IMR-90 (cell line): ENCODE results near the gene TSPAN32. TPM values are rescaled to one million over a fixed set of nuclear protein-coding genes. Genes with fewer than 3 reads are reported as not detected.

Experiments
- ATAC-seq: fragments of 200-7000 bp; cut with Tn5 transposase; 2 replicates; pipeline ENCODE4 v1.9.1; 2020; ENCODE audit warnings: low read depth, mild to moderate bottlenecking, moderate library complexity
- BruUV-seq: library from RNA; stranded (reverse); fragments of 400-500 nt; replicated peaks from 2 replicates; lab custom pipeline; 2021; lab: Mats Ljungman, UMichigan
- CTCF ChIA-PET: fragments of 300-600 bp; formaldehyde crosslinking; extraction: SDS; loops from one replicate; lab custom pipeline; 2021; ENCODE audit warnings: antibody characterized with exemption; lab: Yijun Ruan, JAX
- POLR2A ChIA-PET: fragments of 300-600 bp; sonication (Branson Sonifier 250); formaldehyde crosslinking; loops from one replicate; lab custom pipeline; 2022; ENCODE audit warnings: antibody characterized with exemption; ENCODE audit not compliant: unreplicated experiment; lab: Charles Lee
- DNase-seq: peaks from one replicate; pipeline ENCODE4 v3.0.0; 2013
- H2AFZ ChIP-seq: replicated peaks from 2 replicates; pipeline ENCODE3; 2013; ENCODE audit warnings: low read length, mild to moderate bottlenecking; ENCODE audit not compliant: poor library complexity
- H2AK5ac ChIP-seq: 2 replicates; pipeline ENCODE4 v1.6.1; 2013; ENCODE audit warnings: low read depth, low read length, inconsistent platforms
- H2AK9ac ChIP-seq: replicated peaks from 2 replicates; pipeline ENCODE3; 2013; ENCODE audit warnings: mild to moderate bottlenecking, low read depth, low read length, moderate library complexity; ENCODE audit not compliant: poor library complexity
- H2BK120ac ChIP-seq: 2 replicates; pipeline ENCODE4 v1.6.1; 2013; ENCODE audit warnings: low read depth, low read length, inconsistent platforms
- H2BK15ac ChIP-seq: 3 replicates; pipeline ENCODE4 v1.6.1; 2013; ENCODE audit warnings: low read depth, low read length, inconsistent platforms
- H2BK20ac ChIP-seq: 2 replicates; pipeline ENCODE4 v1.6.1; 2013; ENCODE audit warnings: low read depth, mild to moderate bottlenecking, inconsistent platforms, low read length, moderate library complexity
- H2BK5ac ChIP-seq: 2 replicates; pipeline ENCODE4 v1.6.1; 2013; ENCODE audit warnings: mild to moderate bottlenecking, low read depth, low read length, inconsistent platforms; ENCODE audit not compliant: poor library complexity, severe bottlenecking
- H3K14ac ChIP-seq: replicated peaks from 2 replicates; pipeline ENCODE4 v1.6.1; 2013; ENCODE audit warnings: low read depth, low read length, inconsistent platforms
- H3K18ac ChIP-seq: 2 replicates; pipeline ENCODE4 v1.6.1; 2013; ENCODE audit warnings: low read depth, low read length, control low read depth
- H3K23ac ChIP-seq: 2 replicates; pipeline ENCODE4 v1.6.1; 2013; ENCODE audit warnings: low read depth, low read length, inconsistent platforms
- H3K27ac ChIP-seq: 2 replicates; pipeline ENCODE4 v1.5.1; 2013; ENCODE audit warnings: mild to moderate bottlenecking, control low read depth, low read length; ENCODE audit not compliant: insufficient read depth
- H3K27me3 ChIP-seq: 2 replicates; pipeline ENCODE4 v1.6.1; 2013; ENCODE audit warnings: low read length; ENCODE audit not compliant: control insufficient read depth, insufficient read depth
- H3K36me3 ChIP-seq: 2 replicates; pipeline ENCODE4 v1.6.1; 2013; ENCODE audit warnings: low read length, mixed read lengths; ENCODE audit not compliant: control insufficient read depth, insufficient read depth
- H3K4ac ChIP-seq: 2 replicates; pipeline ENCODE4 v1.6.1; 2013; ENCODE audit warnings: low read depth, low read length, inconsistent platforms
- H3K4me1 ChIP-seq: 2 replicates; pipeline ENCODE4 v1.6.1; 2013; ENCODE audit warnings: low read length, mixed read lengths; ENCODE audit not compliant: control insufficient read depth, insufficient read depth
- H3K4me2 ChIP-seq: 2 replicates; pipeline ENCODE4 v1.6.1; 2013; ENCODE audit warnings: low read depth, mild to moderate bottlenecking, control low read depth, low read length, moderate library complexity
- H3K4me3 ChIP-seq: 2 replicates; pipeline ENCODE4 v1.5.1; 2013; ENCODE audit warnings: low read depth, mild to moderate bottlenecking, control low read depth, low read length, moderate library complexity; ENCODE audit not compliant: insufficient read depth
- H3K56ac ChIP-seq: 2 replicates; pipeline ENCODE4 v1.6.1; 2013; ENCODE audit warnings: low read length, inconsistent platforms; ENCODE audit not compliant: insufficient read depth; ENCODE audit errors: extremely low read depth
- H3K79me1 ChIP-seq, 2 experiments: 2 replicates each; pipeline ENCODE4 v1.6.1; 2013; ENCODE audit warnings: low read length in 2 of 2, inconsistent platforms in 1 of 2, low read depth in 1 of 2
- H3K9ac ChIP-seq: 2 replicates; pipeline ENCODE4 v1.6.1; 2013; ENCODE audit warnings: low read depth, low read length, control low read depth
- H3K9me1 ChIP-seq: 2 replicates; pipeline ENCODE4 v1.6.1; 2013; ENCODE audit warnings: low read length, inconsistent platforms; ENCODE audit not compliant: insufficient read depth
- H3K9me3 ChIP-seq: 2 replicates; pipeline ENCODE4 v1.6.1; 2013; ENCODE audit warnings: low read length; ENCODE audit not compliant: control insufficient read depth, insufficient read depth
- H4K20me1 ChIP-seq: 2 replicates; pipeline ENCODE4 v1.6.1; 2013; ENCODE audit warnings: low read length, inconsistent platforms; ENCODE audit not compliant: insufficient read depth
- H4K5ac ChIP-seq: 2 replicates; pipeline ENCODE4 v1.6.1; 2013; ENCODE audit warnings: mild to moderate bottlenecking, low read depth, low read length, control low read depth
- H4K8ac ChIP-seq, 2 experiments: 2 replicates each; pipeline ENCODE4 v1.6.1; 2013; ENCODE audit warnings: low read depth in 2 of 2, low read length in 2 of 2, control low read depth in 1 of 2, inconsistent platforms in 1 of 2
- H4K91ac ChIP-seq: 2 replicates; pipeline ENCODE4 v1.6.1; 2013; ENCODE audit warnings: low read depth, low read length, inconsistent platforms; ENCODE audit not compliant: insufficient read depth
- CEBPB ChIP-seq: IDR thresholded peaks from 2 replicates; pipeline ENCODE4 v1.6.1; 2012; ENCODE audit warnings: low read depth, low read length, improper control_type of control experiment
- MAFK ChIP-seq: IDR thresholded peaks from 2 replicates; pipeline ENCODE4 v1.6.1; 2012; ENCODE audit warnings: low read depth, low read length, improper control_type of control experiment
- MAZ ChIP-seq: IDR thresholded peaks from 2 replicates; pipeline ENCODE4 v1.6.1; 2012; ENCODE audit warnings: low read depth, mild to moderate bottlenecking, low read length, improper control_type of control experiment, moderate library complexity, borderline replicate concordance
- NFE2L2 ChIP-seq: fragments of 150-350 bp; IDR thresholded peaks from 2 replicates; pipeline ENCODE4 v1.6.1; 2016; ENCODE audit warnings: low read depth, mild to moderate bottlenecking, low read length
- RCOR1 ChIP-seq: IDR thresholded peaks from 2 replicates; pipeline ENCODE4 v1.6.1; 2012; ENCODE audit warnings: mild to moderate bottlenecking, low read length, improper control_type of control experiment; ENCODE audit not compliant: insufficient replicate concordance
- USF2 ChIP-seq: fragments of 150-350 bp; IDR thresholded peaks from 2 replicates; pipeline ENCODE4 v1.6.1; 2017; ENCODE audit warnings: mild to moderate bottlenecking, antibody characterized with exemption, low read length, low read depth
- WGBS, 2 experiments: methylation state at CpG; one replicate each; pipeline versions ENCODE4 v1.1.5 to v1.1.7; 2013; ENCODE audit warnings: missing lambda C conversion rate in 2 of 2; ENCODE audit not compliant: insufficient read length in 1 of 2; ENCODE audit errors: extremely low coverage in 2 of 2; 5-methylcytosine and 5-hydroxymethylcytosine counted together
- dilution Hi-C: fragments of 300-500 bp; cut with HindIII; formaldehyde crosslinking; loops from one replicate; pipeline ENCODE4 v1.14.3; 2018; ENCODE audit warnings: low sequenced_read_pairs; ENCODE audit not compliant: unreplicated experiment
- in situ Hi-C: fragments of 300-500 bp; cut with MboI; formaldehyde crosslinking; loops from 3 replicates; pipeline ENCODE4 v1.14.3; 2019; ENCODE audit warnings: low sequenced_read_pairs, inconsistent platforms, mixed read lengths
- intact Hi-C: fragments of 100-400 bp; cut with micrococcal nuclease; formaldehyde crosslinking; loops from 2 replicates; pipeline ENCODE4 v1.10.0; 2022
- polyA plus RNA-seq, 3 experiments: library from polyadenylated mRNA; depleted of rRNA; stranded (reverse); fragments of >200 nt; gene quantifications; 2 replicates each; pipeline ENCODE4 v1.2.3, GENCODE V29; 2012; ENCODE audit warnings: low replicate concordance in 1 of 3
- total RNA-seq: library from RNA; depleted of rRNA; stranded (reverse); fragments of >200 nt; gene quantifications from 2 replicates; pipeline ENCODE4 v1.2.3, GENCODE V29; 2012

The TSPAN32 gene
- total and polyA plus RNA-seq, 2 of the 4 experiments (the other 2 are of a cell fraction), result 0.07 TPM; not detected in 1

- CTCF ChIA-PET, result no interaction called here
- H2AK5ac ChIP-seq, result no peak overlapping the region
- POLR2A ChIA-PET, result no interaction called here
Measured at GRCh38 chr11:2275334-2276279, 26.2 kb upstream of the TSPAN32 start.

More at GRCh38 chr11:2275334-2276279, 26.2 kb upstream of the TSPAN32 start:
- H4K5ac ChIP-seq, result no peak overlapping the region
- BruUV-seq, result no TSS peak
- no peak overlapping the region for H4K91ac ChIP-seq
- no peak overlapping the region for H2AFZ ChIP-seq
- no peak overlapping the region for H3K9ac ChIP-seq
- H3K27ac ChIP-seq, result no peak overlapping the region
- peaks cover 65% of the 10 kb centered on the region for H3K27me3 ChIP-seq
- H2BK20ac ChIP-seq, result no peak overlapping the region
- H2BK5ac ChIP-seq, result no peak overlapping the region
- H2BK120ac ChIP-seq, result no peak overlapping the region
- no peak overlapping the region for H3K14ac ChIP-seq
- intact Hi-C loops (no loop called here), dilution Hi-C loops (no loop called here), in situ Hi-C loops (no loop called here)
- H2AK9ac ChIP-seq, result no peak overlapping the region
- no peaks in the 10 kb centered on the region for H3K4me1 ChIP-seq
- H3K9me3 ChIP-seq, result no peaks in the 10 kb centered on the region
- no peak overlapping the region for H3K23ac ChIP-seq
- no peak for ATAC-seq
- H3K4ac ChIP-seq, result no peak overlapping the region
- DNase-seq, result no peak
- H3K79me1 ChIP-seq, result no peaks in the 10 kb centered on the region
- no peak overlapping the region for H3K4me2 ChIP-seq
- no peak overlapping the region for H2BK15ac ChIP-seq
- H3K36me3 ChIP-seq, result no peaks in the 10 kb centered on the region
- no peak overlapping the region for H4K8ac ChIP-seq
- no peaks in the 10 kb centered on the region for H3K9me1 ChIP-seq
- H3K56ac ChIP-seq, result no peak overlapping the region
- no peaks in the 10 kb centered on the region for H4K20me1 ChIP-seq
- no peak overlapping the region for H3K18ac ChIP-seq
- WGBS, 2 experiments, result 75% methylated on average over 7 of the region's 30 CpGs; no CpG with 5 or more reads in 1 of the 2 experiments
- H3K4me3 ChIP-seq, result no peak overlapping the region
- TF ChIP-seq CEBPB (no peak), MAFK (no peak), RCOR1 (no peak), MAZ (no peak), NFE2L2 (no peak), USF2 (no peak)
